Stimulated activated CD4-positive, alpha-beta T cell treated with anti-CD3 and anti-CD28 coated beads, TNF-alpha, amount 100 ng/mL, for 48 hours (primary cell): ENCODE results near the gene ITGB3.
"Not testable (repeated sequence)": the region's sequence is repeated elsewhere in the genome, so short reads cannot be mapped to it uniquely, and the experiment has no call there.

ENCODE experiments used
- DNase-seq, 3 donors: peaks; one replicate each; pipeline ENCODE4 v3.0.0-alpha.2; 2020; ENCODE audit warnings: low read depth in 3 of 3

ITGB3 gene

DNA sequence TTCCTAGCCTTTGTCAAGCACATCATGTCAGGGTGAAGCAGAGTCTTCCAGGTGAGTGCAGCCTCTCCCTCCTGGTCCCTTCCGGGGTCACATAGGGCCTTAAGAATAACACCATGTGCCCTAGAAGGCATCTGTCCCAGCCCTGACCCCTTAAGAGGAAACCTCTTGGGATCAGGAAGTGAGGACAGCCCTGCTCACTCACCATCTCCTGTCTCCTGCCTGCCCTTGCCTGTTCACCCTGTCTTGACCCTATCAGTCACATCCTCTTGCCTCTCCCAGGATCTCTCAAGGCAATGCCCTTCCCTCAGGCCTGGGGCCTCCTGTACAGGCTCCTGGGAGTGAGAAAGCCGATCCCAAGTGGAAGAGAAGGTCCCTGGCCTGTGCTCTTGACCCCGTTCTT lies 30.6 kb upstream of the ITGB3 start:
- no peak for DNase-seq

DNA sequence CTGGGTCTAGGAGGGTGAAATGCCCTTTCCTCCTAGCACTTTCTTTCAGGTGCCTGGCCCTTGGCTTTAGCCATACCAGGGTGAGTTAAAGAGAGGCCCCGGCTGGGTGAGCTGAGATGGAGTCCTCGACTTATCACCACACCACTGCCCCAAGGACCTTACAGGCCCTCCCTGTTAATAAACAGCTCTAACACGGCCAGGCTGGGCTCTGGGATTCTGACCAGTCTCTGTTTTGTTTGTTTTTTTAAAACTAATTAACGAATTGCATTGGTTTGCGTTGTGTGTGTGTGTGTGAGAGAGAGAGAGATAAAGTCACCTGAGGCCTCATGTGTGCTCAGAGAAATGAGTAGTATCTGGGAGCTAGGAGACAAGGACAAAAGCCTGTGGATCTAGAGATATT lies 30.2 kb upstream of the ITGB3 start:
- no peak for DNase-seq

DNA sequence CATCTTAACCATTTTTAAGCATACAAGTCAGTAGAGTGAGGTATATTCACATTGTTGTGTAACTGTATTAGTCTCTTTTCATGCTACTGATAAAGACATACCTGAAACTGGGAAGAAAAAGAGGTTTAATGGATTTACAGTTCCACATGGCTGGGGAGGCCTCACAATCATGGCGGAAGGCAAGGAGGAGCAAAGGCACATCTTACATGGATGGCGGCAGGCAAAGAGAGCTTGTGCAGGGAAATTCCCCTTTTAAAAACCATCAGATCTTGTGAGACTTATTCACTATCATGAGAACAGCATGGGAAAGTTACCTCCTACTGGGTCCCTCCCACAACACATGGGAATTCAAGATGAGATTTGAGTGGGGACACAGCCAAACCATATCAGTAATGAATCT lies 29.6 kb upstream of the ITGB3 start:
- not testable (repeated sequence) for DNase-seq

DNA sequence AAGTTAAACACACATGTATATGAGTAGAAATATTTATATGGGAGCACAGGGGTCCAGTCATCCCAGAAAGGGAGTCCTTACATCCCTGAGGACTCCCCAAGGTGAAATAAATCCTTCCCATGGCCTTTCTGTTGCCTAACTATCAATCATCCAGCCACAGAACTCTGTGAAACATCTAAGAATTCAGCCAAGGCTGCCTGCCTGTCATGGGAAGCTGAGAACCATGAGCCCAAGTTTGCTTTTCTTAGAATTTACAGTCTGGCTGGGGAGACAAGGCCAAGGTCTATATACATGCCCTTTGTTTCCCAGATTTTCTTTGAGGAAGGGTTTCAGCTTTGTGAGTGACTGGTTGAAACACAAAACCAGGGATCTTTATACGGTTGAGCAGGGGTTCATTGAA lies 28.7 kb upstream of the ITGB3 start:
- DNase-seq: no peak

DNA sequence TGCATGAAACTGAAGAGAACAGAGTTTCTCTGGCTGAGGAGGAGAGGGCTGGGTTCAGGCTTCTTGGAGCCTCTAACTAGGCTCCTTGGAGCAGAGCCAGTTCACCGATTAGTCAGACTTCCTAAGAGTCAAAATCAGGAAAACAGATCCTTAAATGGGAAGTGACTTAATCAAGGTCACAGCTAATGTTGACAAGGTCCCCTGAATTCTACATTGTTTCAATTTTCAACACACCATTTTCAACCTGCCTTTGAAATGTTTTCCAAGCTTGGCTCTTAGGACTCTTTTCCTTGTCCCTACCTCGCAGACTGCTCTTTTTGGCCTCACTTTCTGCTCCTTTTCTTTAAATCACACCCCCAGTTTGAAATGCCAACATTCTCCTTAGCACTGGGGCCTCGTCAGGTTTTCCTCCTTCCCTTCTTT lies 28.2 kb upstream of the ITGB3 start:
- no peak for DNase-seq

DNA sequence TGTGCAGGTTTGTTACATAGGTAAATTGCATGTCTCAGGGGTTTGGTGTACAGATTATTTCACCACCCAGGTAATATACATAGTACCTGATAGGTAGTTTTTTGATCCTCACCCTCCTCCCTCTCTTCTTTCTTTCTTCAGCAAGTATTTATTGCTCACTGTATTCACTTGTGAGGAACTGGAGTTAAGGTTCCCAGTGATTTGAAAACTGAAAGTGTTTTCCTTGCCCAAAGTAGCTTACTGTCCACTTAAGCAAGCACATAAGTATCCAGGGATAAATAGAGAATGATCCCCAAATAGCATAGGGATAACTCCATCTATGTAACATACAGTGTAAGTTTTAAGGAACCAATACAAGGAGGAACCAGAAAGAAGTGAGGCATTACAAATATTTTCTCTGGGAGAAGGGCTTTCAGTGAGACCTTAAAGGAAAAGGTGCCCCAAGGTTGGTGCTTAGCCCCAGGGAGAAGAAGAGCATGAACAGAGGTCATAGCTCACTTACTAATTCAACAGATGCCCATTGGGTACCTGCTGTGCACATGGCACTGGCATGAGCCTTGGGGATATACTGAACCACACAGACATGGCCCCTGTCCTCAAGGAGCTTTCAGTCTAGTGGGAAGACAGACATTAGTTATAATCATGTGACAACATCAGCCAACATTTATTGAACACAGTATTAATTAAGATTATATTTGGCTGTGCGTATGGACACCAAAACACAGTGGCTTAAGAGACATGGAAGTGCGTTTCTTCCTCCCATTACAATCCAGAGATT lies 27.5 kb upstream of the ITGB3 start:
- DNase-seq: no peak

DNA sequence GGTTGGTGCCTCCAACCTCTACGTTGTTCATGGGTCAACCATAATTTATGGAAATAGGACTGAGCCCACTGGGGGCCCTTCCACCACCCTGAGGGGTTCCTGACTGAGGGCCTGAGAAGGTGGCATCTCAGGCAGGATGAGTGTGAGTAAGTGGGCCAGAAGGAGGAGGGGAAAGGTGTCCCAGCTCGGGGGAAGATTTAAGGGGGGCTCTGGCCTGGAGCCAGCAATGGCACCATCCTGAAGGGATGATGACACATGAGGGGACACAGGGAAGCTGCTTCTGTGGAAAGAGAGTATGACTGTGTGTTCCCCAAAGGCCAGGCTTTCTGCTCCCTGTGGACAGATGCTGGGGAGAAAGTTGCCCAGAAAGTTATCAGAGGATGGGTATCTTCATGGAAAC lies 25.8 kb upstream of the ITGB3 start:
- no peak for DNase-seq

GRCh38 chr17:47229535-47230443 lies 23.8 kb upstream of the ITGB3 start:
- DNase-seq: peak; percentile 56 to 73 (median 67)

GRCh38 chr17:47230864-47231263 lies 22.8 kb upstream of the ITGB3 start:
- no peak for DNase-seq

DNA sequence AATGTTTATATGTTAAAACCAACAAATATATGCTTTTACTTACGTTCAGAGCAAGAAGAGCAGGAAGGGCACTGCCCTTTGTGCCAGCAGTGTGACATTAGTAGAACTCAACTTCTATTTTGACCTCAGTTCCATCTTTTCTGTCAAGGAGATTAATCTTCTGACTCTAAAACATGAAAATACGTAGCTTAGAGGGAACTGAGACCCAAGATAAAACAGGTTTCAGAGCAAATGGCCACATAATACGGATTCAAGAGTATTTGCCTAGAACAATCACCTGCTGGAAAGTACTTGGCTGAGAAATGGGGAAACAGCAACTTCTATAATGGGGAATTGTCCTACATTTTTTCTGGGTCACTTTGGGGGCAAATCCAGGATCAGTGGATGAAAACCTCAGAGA lies 22.3 kb upstream of the ITGB3 start:
- no peak for DNase-seq

GRCh38 chr17:47231866-47232265 lies 21.8 kb upstream of the ITGB3 start:
- no peak for DNase-seq

DNA sequence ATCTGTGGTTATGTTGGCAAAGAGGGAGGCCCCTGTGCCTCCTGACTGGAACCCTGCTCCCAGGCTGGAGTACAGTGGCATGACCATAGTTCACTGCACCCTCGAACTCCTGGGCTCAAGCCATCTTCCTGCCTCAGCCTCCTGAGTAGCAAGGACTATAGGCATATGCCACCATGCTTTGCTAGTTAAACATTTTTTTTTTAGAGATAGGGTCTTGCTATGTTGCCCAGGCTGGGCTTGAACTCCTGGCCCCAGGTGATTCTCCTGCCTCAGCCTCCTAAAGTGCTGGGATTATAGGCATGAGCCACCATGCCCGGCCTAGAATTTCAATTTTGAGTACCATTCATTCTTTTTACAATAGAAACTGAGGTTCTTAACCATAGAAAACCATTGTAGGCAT lies 21.2 kb upstream of the ITGB3 start:
- DNase-seq: no peak

- DNase-seq: no peak
Measured at GRCh38 chr17:47235506-47235905, 18.1 kb upstream of the ITGB3 start.

DNA sequence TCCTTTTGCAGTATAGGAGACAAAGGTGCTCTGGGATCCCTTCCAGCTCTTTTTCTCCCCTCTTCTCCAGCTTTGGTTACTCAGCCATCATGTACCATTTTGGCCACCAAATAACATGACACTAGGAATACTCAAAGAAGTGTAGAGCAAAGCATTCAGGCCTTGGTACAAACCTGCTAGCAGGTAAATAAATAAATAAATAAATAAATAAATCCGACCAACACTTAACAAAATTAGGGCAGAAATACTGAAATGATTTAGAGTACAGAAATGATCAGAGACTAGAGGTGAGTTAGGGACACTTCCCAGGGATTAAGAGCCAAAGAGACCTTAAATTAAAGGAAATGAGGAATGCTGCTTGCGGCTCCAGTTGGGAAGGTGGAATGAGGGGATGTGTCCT lies 17.7 kb upstream of the ITGB3 start:
- DNase-seq: no peak

DNA sequence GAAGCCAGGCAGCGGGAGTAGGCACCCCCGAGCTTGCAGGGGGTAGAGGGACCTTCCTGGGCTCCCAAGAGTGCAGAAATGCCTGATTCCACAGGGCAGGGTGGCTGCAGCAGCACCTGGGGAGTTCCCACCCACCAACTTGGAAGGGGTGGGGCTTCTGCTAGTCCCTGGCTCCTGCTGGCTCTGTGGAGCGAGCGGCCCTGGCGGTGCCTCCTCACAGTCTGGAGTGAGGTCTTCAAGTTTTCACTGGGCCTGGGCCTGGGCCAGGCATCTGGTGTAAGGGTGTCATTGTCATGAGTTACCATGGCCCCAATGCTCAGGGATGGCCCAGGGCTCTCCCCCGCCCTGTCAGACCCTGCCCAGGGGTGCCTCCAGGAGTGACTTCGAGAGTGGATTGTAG lies 15.8 kb upstream of the ITGB3 start:
- DNase-seq: no peak

GRCh38 chr17:47238321-47239010 lies 15.2 kb upstream of the ITGB3 start:
- no peak for DNase-seq

DNA sequence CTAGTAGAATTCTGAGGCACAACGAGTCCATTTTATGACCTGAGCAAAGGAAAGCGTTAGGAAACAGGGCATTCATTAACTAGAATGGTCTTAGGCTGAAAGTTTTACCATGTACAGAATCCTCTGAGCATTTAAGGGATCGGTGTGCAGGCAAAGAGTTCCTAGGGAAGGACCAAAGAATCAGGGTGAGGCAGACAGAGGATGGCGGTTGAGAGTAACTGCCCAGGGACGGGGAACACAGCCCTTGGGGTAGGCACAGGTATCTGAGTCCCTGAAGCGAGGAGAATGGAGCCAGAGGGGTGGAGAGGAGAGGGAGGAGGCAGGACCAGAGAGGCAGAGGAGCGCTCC lies 14.0 kb upstream of the ITGB3 start:
- no peak for DNase-seq

GRCh38 chr17:47239967-47240651 lies 13.5 kb upstream of the ITGB3 start:
- DNase-seq: no peak

- no peak for DNase-seq
Measured at GRCh38 chr17:47240806-47241205, 12.8 kb upstream of the ITGB3 start.

DNA sequence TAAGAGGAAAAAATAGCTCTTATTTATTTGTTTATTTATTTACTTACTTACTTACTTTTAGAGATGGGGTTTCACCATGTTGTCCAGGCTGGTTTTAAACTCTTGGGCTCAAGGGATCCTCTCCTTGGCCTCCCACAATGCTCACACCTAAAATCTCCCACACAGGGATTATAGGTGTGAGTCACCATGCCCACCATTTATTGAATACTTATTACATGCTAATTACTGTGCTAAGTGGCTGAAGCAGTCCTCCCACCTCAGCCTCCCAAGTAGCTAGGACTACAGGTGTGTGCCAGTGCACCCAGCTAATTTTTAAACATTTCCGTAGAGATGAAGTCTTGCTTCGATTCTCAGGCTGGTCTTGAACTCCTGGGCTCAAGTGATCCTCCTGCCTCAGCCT lies 11.0 kb upstream of the ITGB3 start:
- DNase-seq: no peak

DNA sequence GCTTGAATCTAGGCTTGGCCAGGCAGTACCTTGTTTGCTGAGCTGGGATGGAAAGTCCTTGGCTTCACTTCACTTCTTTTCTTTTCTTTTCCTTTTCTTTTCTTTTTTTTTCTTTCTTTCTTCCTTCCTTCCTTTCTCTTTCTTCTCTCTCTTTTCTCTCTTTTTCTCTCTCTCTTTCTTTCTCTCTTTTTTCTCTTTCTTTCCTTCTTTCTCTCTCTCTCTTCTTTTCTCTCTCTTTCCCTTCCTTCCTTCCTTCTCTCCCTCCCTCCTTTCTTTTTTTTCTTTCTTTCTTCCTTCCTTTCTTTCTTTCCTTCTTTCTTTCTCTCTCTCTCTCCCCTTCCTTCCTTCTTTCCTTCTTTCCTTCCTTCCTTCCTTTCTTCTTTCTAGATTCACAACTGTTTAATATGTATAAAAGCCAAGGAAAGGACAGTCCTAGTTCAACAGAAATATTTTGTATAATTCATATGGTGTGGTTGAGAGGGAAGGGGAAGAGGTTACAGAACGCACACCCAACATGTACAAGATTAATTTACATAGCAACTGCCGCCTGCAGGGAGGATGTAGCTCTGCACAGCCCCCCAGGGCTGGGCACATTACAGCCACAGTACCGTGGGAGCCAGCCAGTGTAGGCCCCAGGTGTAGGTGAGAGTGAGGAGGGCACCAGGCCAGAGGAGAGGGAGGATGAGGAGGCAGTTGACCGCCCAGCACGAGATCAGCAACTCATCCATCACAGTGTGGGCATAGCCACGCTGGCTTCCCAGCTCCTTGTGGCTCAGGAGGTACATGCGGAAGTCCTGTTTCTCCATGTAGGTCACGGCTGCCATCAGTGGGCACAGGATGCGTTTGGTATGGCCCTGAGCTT lies 9.7 kb upstream of the ITGB3 start:
- DNase-seq: no peak
